Lower leg skin (tissue), 4 donors: ENCODE measurements around the gene FBXW2. TPM values are rescaled to one million over a fixed set of nuclear protein-coding genes. Genes with fewer than 3 reads are reported as not detected.

ENCODE experiments used
- DNase-seq, 2 donors: peaks; one replicate each; pipeline ENCODE4 v3.0.0-alpha.2; 2019; ENCODE audit warnings: low spot score in 2 of 2
- H3K4me3 ChIP-seq: fragments of 200-600 bp; sonication (generic); 2 replicates; pipeline ENCODE4 v1.5.1; 2017; ENCODE audit warnings: mild to moderate bottlenecking, low read depth; ENCODE audit not compliant: poor library complexity, severe bottlenecking
- CTCF ChIP-seq, 3 donors: fragments of 450-650 bp; IDR thresholded peaks; one replicate each; pipeline ENCODE4 v1.5.1; 2016; ENCODE audit warnings: antibody characterized with exemption in 3 of 3, mild to moderate bottlenecking in 3 of 3, moderate library complexity in 2 of 3
- POLR2A ChIP-seq, 2 donors: fragments of 450-650 bp; IDR thresholded peaks; one replicate each; pipeline ENCODE4 v1.6.1; 2016 to 2017; ENCODE audit warnings: antibody characterized with exemption in 2 of 2, mild to moderate bottlenecking in 1 of 2, moderate library complexity in 1 of 2
- WGBS, 2 donors: methylation state at CpG; one replicate each; pipeline ENCODE4 v1.1.5; 2018; 5-methylcytosine and 5-hydroxymethylcytosine counted together
- intact Hi-C: fragments of 100-400 bp; cut with DNase I; formaldehyde crosslinking; loops from one replicate; pipeline ENCODE4 v1.15.0; 2023; ENCODE audit warnings: low total_unique reads
- total RNA-seq, 4 donors: library from RNA; depleted of rRNA; stranded (reverse); fragments of >200 nt; gene quantifications; one replicate each; pipeline ENCODE4 v1.1.0, GENCODE V29; 2016

Gene FBXW2
- total RNA-seq, 4 donors from 2014 or later, result 25.9 to 49.6 (median 46.4) TPM

- intact Hi-C loops, result loop anchor here (10.0 kb wide), 1 partner anchor 176 kb away; no protein-coding TSS in a partner anchor
- H3K4me3 ChIP-seq, result no peak overlapping the region
- TF ChIP-seq CTCF (IDR thresholded peaks at IDR 0.05) (no peak), POLR2A (IDR thresholded peaks at IDR 0.05) (no peak)
- WGBS, 2 donors, result 52 to 57% methylated on average over 1 of the region's 1 CpG
- DNase-seq, result no peak
Observed at GRCh38 chr9:120768886-120769285, 24.3 kb downstream of the FBXW2 start.

- intact Hi-C loops, result loop anchor here (10.0 kb wide), 1 partner anchor 177 kb away; no protein-coding TSS in a partner anchor
- 92 to 96% methylated on average over 4 of the region's 4 CpGs for WGBS, 2 donors
- H3K4me3 ChIP-seq, result no peak overlapping the region
- no peak for DNase-seq
- no peak for TF ChIP-seq CTCF (IDR thresholded peaks at IDR 0.05)
- no peak for TF ChIP-seq POLR2A (IDR thresholded peaks at IDR 0.05)
Observed at GRCh38 chr9:120768247-120768646, 25.0 kb downstream of the FBXW2 start.

GRCh38 chr9:120767451-120767850 lies 25.8 kb downstream of the FBXW2 start:
- 59 to 63% methylated on average over 3 of the region's 3 CpGs for WGBS, 2 donors
- TF ChIP-seq POLR2A (IDR thresholded peaks at IDR 0.05) (no peak), CTCF (IDR thresholded peaks at IDR 0.05) (no peak)

GRCh38 chr9:120765910-120766425 lies 27.2 kb downstream of the FBXW2 start:
- 92 to 96% methylated on average over 1 of the region's 1 CpG for WGBS, 2 donors
- intact Hi-C loops, result loop anchor here (10.0 kb wide), 1 partner anchor 179 kb away; no protein-coding TSS in a partner anchor
- H3K4me3 ChIP-seq, result no peak overlapping the region
- TF ChIP-seq CTCF (IDR thresholded peaks at IDR 0.05) (no peak), POLR2A (IDR thresholded peaks at IDR 0.05) (no peak)
- no peak for DNase-seq

More at GRCh38 chr9:120767451-120767850, 25.8 kb downstream of the FBXW2 start:
- DNase-seq, result no peak
- H3K4me3 ChIP-seq, result no peak overlapping the region
- intact Hi-C loops, result loop anchor here (10.0 kb wide), 1 partner anchor 177 kb away; no protein-coding TSS in a partner anchor

- TF ChIP-seq POLR2A (IDR thresholded peaks at IDR 0.05) (no peak), CTCF (IDR thresholded peaks at IDR 0.05) (no peak)
- H3K4me3 ChIP-seq, result no peak overlapping the region
- no peak for DNase-seq
- intact Hi-C loops, result loop anchor here (10.0 kb wide), 1 partner anchor 180 kb away; no protein-coding TSS in a partner anchor
- 96 to 98% methylated on average over 10 to 11 of the region's 11 CpGs for WGBS, 2 donors
Observed at GRCh38 chr9:120764476-120764875, 28.7 kb downstream of the FBXW2 start.

- intact Hi-C loops, result loop anchor here (10.0 kb wide), 1 partner anchor 184 kb away; no protein-coding TSS in a partner anchor
- no peak overlapping the region for H3K4me3 ChIP-seq
- DNase-seq, result no peak
- TF ChIP-seq CTCF (IDR thresholded peaks at IDR 0.05) (no peak), POLR2A (IDR thresholded peaks at IDR 0.05) (no peak)
- WGBS, 2 donors, result 73 to 75% methylated on average over 2 of the region's 2 CpGs
Observed at GRCh38 chr9:120761006-120761405, 32.2 kb downstream of the FBXW2 start.
